Choroid plexus epithelial cell (primary cell): Measurements from ENCODE around the gene MCMBP.
"Not testable (repeated sequence)": the region's sequence is repeated elsewhere in the genome, so short reads cannot be mapped to it uniquely, and the experiment has no call there.

Source experiments
- DNase-seq: peaks from one replicate; pipeline ENCODE4 v3.0.0-alpha.2; 2010; ENCODE audit warnings: low read depth
- H3K4me3 ChIP-seq: 2 replicates; pipeline ENCODE4 v1.5.1; 2011; ENCODE audit warnings: low read depth, mild to moderate bottlenecking, control low read depth, low read length, moderate library complexity
- TF ChIP-seq, protein P1 (sequence below): conservative IDR thresholded peaks from 2 replicates; pipeline ENCODE4 v1.5.1; 2011; ENCODE audit warnings: low read depth, mild to moderate bottlenecking, control low read depth, inconsistent platforms, low read length, moderate library complexity

MCMBP gene

GRCh38 chr10:119892188-119893065 is 19.8 kb upstream of the MCMBP start, which contains the start of gene SEC23IP:
SEC23IP (plus strand) TSS chr10:119892730; CDS start chr10:119892783, 53 bp downstream.
- TF ChIP-seq, protein P1, sequence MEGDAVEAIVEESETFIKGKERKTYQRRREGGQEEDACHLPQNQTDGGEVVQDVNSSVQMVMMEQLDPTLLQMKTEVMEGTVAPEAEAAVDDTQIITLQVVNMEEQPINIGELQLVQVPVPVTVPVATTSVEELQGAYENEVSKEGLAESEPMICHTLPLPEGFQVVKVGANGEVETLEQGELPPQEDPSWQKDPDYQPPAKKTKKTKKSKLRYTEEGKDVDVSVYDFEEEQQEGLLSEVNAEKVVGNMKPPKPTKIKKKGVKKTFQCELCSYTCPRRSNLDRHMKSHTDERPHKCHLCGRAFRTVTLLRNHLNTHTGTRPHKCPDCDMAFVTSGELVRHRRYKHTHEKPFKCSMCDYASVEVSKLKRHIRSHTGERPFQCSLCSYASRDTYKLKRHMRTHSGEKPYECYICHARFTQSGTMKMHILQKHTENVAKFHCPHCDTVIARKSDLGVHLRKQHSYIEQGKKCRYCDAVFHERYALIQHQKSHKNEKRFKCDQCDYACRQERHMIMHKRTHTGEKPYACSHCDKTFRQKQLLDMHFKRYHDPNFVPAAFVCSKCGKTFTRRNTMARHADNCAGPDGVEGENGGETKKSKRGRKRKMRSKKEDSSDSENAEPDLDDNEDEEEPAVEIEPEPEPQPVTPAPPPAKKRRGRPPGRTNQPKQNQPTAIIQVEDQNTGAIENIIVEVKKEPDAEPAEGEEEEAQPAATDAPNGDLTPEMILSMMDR, result no peak
- H3K4me3 ChIP-seq, result peak within 1 kb of the TSS; percentile 96
- DNase-seq, result peak; percentile 98

DNA sequence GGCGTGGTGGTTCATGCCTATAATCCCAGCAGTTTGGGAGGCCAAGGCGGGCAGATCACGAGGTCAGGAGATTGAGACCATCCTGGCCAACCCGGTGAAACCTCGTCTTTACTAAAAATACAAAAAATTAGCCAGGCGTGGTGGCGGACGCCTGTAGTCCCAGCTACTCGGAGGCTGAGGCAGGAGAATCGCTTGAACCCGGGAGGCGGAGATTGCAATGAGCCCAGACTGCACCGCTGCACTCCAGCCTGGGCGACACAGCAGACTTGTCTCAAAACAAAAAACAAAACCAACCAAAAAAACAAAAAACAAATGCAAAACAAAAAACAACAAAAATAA is 19.2 kb upstream of the MCMBP start:
- not testable (repeated sequence) for DNase-seq
- peak overlapping the region; percentile 96 for H3K4me3 ChIP-seq

- not testable (repeated sequence) for H3K4me3 ChIP-seq, DNase-seq
Measured at GRCh38 chr10:119890307-119890706, 17.7 kb upstream of the MCMBP start.

DNA sequence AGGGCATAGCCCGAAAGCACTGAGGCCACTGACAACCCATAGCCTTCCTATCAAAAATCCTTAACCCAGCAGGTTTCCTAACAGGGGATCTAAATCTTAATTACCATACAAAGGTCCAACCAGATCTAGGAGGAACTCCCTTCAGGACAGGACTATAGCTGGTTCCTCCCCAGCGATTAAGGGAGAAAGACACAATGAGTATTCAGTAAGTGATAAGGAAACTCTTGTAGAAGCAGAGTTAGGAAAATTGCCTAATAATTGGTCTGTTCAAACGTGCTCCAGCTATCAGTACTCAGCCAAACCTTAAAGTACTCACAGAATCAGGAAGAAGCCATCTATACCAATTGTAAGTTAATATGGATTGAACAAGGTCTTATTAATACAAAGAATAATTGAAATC is 16.6 kb upstream of the MCMBP start:
- not testable (repeated sequence) for H3K4me3 ChIP-seq, DNase-seq

DNA sequence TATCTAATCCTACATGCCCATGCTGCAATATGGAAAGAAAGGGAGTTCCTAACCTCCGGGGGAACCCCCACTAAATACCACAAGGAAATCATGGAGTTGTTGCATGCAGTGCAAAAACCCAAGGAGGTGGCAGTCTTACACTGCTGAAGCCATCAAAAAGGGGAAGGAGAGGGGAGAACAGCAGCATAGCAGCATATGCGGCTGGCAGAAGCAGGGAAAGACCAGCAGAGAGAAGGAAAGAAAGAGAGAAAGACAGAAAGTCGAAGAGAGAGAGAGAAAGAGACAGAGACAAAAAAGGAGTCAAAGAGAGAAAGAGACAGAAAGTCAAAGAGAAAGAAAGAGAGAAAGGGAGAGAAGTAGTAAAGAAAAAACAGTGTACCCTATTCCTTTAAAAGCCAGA is 16.1 kb upstream of the MCMBP start:
- H3K4me3 ChIP-seq, DNase-seq: not testable (repeated sequence)

DNA sequence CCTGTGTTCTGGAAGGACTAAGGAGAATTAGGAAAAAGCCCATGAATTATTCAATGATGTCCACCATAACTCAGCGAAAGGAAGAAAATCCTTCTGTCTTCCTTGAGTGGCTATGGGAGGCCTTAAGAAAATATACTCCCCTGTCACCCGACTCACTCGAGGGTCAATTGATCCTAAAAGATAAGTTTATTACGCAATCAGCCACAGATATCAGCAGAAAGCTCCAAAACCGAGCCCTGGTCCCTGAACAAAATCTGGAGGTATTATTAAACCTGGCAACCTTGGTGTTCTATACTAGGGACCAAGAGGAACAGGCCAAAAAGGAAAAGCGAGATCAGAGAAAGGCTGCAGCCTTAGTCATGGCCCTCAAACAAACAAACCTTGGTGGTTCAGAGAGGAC is 13.4 kb upstream of the MCMBP start:
- not testable (repeated sequence) for DNase-seq, H3K4me3 ChIP-seq

DNA sequence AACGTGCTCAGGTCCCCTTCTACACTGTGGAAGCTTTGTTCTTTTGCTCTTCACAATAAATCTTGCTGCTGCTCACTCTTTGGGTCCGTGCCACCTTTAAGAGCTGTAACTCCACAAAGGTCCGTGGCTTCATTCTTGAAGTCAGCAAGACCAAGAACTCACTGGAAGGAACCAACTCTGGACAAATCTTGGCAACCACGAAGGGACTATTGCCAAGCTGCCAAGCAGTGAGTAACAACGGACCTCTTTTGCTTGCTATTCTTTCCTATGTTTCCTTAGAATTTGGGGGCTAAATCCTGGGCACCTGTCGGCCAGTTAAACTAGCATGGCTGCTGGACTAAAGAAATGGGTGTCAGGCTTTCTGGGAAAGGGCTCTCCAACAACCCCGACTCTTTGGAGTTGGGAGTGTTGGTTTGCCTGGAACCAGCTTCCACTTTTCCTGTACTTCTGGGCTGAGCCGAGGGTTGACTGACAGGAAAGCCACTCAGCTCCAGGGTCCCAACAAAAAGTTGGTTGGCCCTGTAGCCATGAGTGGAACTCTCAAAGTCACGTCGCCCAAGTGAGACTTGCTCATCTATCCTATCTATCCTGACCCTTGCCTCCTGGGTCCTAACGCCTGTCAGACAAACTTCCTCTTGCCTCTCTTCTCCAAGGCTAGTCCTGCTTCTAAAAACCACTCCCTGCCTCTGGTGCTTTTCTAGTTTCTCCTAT is 11.4 kb upstream of the MCMBP start:
- H3K4me3 ChIP-seq, DNase-seq: not testable (repeated sequence)

- no peak overlapping the region for H3K4me3 ChIP-seq
- TF ChIP-seq, protein P1, result no peak
- DNase-seq, result no peak
Measured at GRCh38 chr10:119878524-119878923, 5.9 kb upstream of the MCMBP start.

GRCh38 chr10:119872860-119873681 is 428 bp upstream of the MCMBP start:
- TF ChIP-seq, protein P1, result no peak
- peak; percentile 80 for DNase-seq
- H3K4me3 ChIP-seq, result peak overlapping the region; percentile 82
